ENCODE measurements around the gene PDK2. TPM values are rescaled to one million over a fixed set of nuclear protein-coding genes. Genes with fewer than 3 reads are reported as not detected.

The PDK2 gene
- total and polyA plus RNA-seq, 12 donors, result 88.1 to 337 (median 225) TPM

DNA sequence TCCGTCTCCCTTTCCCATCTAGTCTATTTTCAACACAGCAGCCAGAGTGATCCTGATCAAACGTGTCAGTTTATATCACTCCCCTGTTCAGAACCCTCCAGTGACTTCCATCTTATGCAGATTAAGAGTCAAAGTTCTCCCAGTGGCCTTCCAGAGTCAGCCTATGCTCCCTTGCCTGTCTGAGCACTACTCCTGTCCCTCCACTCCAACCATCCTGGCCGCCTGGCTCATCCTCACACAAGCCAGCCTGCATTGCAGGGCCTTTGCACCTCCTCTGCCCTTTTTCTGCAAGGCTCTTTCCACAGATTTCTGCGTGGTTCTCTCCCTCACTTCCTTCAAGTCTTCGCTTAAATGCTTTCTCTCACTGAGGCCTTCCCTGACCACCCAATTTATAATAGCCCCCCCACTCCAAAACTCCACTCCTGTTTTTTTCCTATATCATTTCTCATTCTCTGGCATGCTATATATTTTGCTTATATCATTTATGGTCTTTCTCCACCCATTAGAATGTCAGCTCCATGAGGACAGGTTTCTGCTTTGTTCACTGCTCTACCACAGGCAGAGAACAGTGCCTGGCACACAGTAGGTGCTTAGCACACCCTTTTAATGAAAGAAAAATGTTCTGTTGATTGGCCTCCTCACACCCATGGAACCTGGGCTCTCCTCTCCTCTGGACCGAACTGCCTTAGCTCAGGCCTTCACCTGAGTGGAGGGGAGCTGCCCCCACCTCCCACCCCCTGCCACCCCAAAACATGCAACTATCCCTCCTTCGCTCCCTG is 25.5 kb downstream of the PDK2 start:
- TF ChIP-seq, protein P1, sequence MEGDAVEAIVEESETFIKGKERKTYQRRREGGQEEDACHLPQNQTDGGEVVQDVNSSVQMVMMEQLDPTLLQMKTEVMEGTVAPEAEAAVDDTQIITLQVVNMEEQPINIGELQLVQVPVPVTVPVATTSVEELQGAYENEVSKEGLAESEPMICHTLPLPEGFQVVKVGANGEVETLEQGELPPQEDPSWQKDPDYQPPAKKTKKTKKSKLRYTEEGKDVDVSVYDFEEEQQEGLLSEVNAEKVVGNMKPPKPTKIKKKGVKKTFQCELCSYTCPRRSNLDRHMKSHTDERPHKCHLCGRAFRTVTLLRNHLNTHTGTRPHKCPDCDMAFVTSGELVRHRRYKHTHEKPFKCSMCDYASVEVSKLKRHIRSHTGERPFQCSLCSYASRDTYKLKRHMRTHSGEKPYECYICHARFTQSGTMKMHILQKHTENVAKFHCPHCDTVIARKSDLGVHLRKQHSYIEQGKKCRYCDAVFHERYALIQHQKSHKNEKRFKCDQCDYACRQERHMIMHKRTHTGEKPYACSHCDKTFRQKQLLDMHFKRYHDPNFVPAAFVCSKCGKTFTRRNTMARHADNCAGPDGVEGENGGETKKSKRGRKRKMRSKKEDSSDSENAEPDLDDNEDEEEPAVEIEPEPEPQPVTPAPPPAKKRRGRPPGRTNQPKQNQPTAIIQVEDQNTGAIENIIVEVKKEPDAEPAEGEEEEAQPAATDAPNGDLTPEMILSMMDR (IDR thresholded peaks at IDR 0.05), result no peak
- ATAC-seq, result no peak
- intact Hi-C loops (cut with DNase I), result loop anchor here in 1 of 10 donors (5.0 kb wide), 1 partner anchor 42 kb away; no protein-coding TSS in a partner anchor

DNA sequence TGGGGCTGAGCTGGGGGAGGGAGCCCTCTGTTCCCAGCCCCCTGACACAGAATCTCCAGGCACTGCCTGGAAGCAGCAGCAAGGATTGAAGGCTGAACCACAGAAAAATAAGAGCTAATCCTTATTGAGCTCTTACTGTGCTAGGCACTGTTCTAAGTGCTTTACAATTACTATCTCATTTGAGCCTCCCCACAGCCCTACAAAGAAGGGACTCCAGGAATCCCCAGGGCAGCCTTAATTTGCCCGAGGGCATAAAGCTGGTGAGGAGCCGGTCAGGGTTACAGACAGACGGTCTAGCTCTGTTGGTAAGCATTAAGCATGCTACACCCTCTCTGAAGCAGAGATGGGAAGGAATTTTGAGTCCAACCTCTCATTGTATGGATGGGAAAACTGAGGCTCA is 27.8 kb downstream of the PDK2 start:
- H3K4me1 ChIP-seq, result peaks cover 0 to 22% (median 8%) of the 10 kb centered on the region in 9 donors
- TF ChIP-seq, protein P1 (IDR thresholded peaks at IDR 0.05), result no peak
- H3K27me3 ChIP-seq, result peaks cover 0 to 45% (median 0%) of the 10 kb centered on the region in 7 donors
- H3K27ac ChIP-seq, result no peak overlapping the region
- DNase-seq (no peak), ATAC-seq (no peak)
- no peak overlapping the region for H3K4me3 ChIP-seq
- H3K36me3 ChIP-seq, result no peaks in the 10 kb centered on the region
- WGBS, 2 donors, result 94 to 95% methylated on average over 3 of the region's 3 CpGs
- no peaks in the 10 kb centered on the region for H3K9me3 ChIP-seq
- intact Hi-C loops (cut with DNase I), result loop anchor here in 2 of 10 donors (1.0 to 5.0 kb wide), 2 partner anchors 15 to 39 kb away; no protein-coding TSS in a partner anchor

More for the DNA sequence above, 25.5 kb downstream of the PDK2 start:
- DNase-seq, result no peak
- Histone ChIP-seq H3K36me3 (no peaks in the 10 kb centered on the region), H3K27me3 (peaks cover 0 to 53% (median 0%) of the 10 kb centered on the region in 7 donors), H3K9me3 (no peaks in the 10 kb centered on the region), H3K27ac (no peak overlapping the region), H3K4me3 (no peak overlapping the region), H3K4me1 (peaks cover 3 to 33% (median 12%) of the 10 kb centered on the region in 9 donors)
- 94 to 95% methylated on average over 7 of the region's 7 CpGs for WGBS, 2 donors

DNA sequence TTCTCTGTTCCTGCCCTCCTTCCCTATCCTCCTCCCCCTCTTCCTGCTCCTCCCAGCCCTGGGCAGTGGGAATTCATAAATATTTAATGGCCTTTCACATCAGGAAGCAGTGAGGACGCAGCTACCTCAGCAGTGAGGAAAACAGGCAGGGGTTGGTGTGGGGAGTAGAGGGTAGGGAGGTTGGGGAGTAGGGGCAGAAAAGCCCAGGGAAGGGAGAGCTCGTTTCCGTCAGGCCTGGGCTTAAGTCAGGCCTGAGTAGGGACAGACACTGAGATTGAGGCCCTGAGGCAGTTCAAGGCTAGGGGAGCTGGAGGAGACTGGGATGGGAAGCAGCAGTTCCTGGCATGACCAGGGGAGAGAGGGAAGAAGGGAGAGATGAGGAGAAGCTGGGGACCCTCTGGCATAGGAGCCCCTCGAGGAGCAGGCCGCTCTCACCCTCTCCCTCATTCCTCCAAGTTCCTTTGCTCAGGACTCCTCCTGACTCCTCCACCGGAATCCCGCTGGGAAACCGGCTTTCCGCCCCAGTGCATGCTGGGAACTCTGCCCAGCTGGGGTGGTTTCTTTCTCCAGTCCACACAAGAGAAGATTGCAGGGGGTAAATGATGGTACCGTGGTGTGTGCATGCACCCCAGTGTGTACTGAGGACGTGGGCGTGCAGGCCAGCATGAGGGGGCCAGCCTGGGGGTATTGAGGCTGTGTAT is 28.6 kb downstream of the PDK2 start:
- no peak for DNase-seq
- H3K4me3 ChIP-seq, result no peak overlapping the region

More for the DNA sequence above, 28.6 kb downstream of the PDK2 start:
- peak overlapping the region in 4 of 10 donors; percentile 38 to 69 (median 50) for H3K27ac ChIP-seq
- no peaks in the 10 kb centered on the region for H3K9me3 ChIP-seq
- peaks cover under 1 to 27% (median 12%) of the 10 kb centered on the region in 9 donors for H3K4me1 ChIP-seq
- H3K27me3 ChIP-seq, result peaks cover 0 to 42% (median 0%) of the 10 kb centered on the region in 7 donors
- ATAC-seq, result peak in 7 of 8 donors; percentile 7 to 50 (median 29)
- 43 to 44% methylated on average over 12 of the region's 12 CpGs for WGBS, 2 donors
- intact Hi-C loops (cut with DNase I), result loop anchor here in 1 of 10 donors (5.0 kb wide), 1 partner anchor 39 kb away; no protein-coding TSS in a partner anchor
- H3K36me3 ChIP-seq, result no peaks in the 10 kb centered on the region
- TF ChIP-seq, protein P1 (IDR thresholded peaks at IDR 0.05), result no peak

Measured in heart right ventricle (tissue), 16 donors.